ENCODE results near the gene ESRRG.

DNA sequence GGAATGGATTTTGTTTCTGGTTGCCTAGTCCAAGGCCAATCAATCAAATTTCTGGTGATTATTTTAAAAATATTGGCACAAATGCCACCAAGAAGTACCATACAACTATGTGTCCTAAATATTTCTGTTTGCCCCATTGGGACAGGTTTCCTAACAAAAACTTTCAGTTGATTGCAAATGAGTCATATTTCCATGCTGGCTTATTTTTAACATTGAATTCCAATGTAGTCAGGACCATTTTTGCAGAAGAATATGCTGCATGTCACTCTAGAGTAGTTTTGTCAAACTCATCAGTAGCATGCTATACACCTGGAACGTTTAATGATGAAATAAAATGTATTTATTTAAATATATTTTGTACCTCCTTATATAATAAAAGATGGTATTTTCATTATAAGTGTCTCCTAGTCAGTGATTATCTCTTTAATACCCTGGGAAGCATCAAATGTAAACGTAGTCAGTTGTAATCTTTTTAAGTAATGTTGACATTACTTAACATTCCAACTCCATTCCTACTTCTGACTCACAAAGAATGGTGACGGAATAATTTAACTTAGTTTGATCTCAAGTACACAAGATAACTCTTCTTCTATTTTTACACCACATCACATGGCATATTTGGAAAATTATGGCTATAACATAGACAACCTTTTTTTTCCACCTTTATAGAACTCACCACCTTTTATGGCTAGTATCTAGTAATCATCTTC is 261.0 kb downstream of the ESRRG start:
- TF ChIP-seq, protein P1, sequence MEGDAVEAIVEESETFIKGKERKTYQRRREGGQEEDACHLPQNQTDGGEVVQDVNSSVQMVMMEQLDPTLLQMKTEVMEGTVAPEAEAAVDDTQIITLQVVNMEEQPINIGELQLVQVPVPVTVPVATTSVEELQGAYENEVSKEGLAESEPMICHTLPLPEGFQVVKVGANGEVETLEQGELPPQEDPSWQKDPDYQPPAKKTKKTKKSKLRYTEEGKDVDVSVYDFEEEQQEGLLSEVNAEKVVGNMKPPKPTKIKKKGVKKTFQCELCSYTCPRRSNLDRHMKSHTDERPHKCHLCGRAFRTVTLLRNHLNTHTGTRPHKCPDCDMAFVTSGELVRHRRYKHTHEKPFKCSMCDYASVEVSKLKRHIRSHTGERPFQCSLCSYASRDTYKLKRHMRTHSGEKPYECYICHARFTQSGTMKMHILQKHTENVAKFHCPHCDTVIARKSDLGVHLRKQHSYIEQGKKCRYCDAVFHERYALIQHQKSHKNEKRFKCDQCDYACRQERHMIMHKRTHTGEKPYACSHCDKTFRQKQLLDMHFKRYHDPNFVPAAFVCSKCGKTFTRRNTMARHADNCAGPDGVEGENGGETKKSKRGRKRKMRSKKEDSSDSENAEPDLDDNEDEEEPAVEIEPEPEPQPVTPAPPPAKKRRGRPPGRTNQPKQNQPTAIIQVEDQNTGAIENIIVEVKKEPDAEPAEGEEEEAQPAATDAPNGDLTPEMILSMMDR (conservative IDR thresholded peaks at IDR 0.05 in 1 of 2, IDR thresholded peaks at IDR 0.05 in 1 of 2; ENCODE audit: low read depth in 1 of 2, low read length in 2 of 2) = no peak
- no peak for TF ChIP-seq EZH2 (IDR thresholded peaks at IDR 0.05; ENCODE audit: low read length, missing control alignments)

Measured in fibroblast of lung (primary cell).